ENCODE measurements around the gene KCNT1. TPM values are rescaled to one million over a fixed set of nuclear protein-coding genes. Genes with fewer than 3 reads are reported as not detected.

KCNT1 gene
- total RNA-seq, 2 donors from 2014 or later, result 0.08 TPM; not detected in 1

GRCh38 chr9:135748676-135749075, 46.7 kb downstream of the KCNT1 start:
- no peak for DNase-seq
- Histone ChIP-seq H3K36me3 (no peaks in the 10 kb centered on the region), H3K9me3 (no peaks in the 10 kb centered on the region), H3K27me3 (no peaks in the 10 kb centered on the region), H3K4me1 (no peaks in the 10 kb centered on the region), H3K9ac (ENCODE audit: low read depth in 2 of 2, low read length in 2 of 2) (no peak overlapping the region), H3K27ac (no peak overlapping the region), H3K4me3 (no peak overlapping the region)
- intact Hi-C loops (cut with DNase I), result no loop called here
- TF ChIP-seq, protein P1, sequence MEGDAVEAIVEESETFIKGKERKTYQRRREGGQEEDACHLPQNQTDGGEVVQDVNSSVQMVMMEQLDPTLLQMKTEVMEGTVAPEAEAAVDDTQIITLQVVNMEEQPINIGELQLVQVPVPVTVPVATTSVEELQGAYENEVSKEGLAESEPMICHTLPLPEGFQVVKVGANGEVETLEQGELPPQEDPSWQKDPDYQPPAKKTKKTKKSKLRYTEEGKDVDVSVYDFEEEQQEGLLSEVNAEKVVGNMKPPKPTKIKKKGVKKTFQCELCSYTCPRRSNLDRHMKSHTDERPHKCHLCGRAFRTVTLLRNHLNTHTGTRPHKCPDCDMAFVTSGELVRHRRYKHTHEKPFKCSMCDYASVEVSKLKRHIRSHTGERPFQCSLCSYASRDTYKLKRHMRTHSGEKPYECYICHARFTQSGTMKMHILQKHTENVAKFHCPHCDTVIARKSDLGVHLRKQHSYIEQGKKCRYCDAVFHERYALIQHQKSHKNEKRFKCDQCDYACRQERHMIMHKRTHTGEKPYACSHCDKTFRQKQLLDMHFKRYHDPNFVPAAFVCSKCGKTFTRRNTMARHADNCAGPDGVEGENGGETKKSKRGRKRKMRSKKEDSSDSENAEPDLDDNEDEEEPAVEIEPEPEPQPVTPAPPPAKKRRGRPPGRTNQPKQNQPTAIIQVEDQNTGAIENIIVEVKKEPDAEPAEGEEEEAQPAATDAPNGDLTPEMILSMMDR (IDR thresholded peaks at IDR 0.05), result no peak

GRCh38 chr9:135749171-135750045, 47.4 kb downstream of the KCNT1 start:
- Histone ChIP-seq H3K27me3 (no peaks in the 10 kb centered on the region), H3K36me3 (no peaks in the 10 kb centered on the region), H3K27ac (no peak overlapping the region), H3K4me3 (no peak overlapping the region), H3K4me1 (no peaks in the 10 kb centered on the region), H3K9me3 (no peaks in the 10 kb centered on the region), H3K9ac (ENCODE audit: low read depth in 2 of 2, low read length in 2 of 2) (no peak overlapping the region)
- intact Hi-C loops (cut with DNase I), result no loop called here
- DNase-seq, result no peak
- TF ChIP-seq, protein P1 (IDR thresholded peaks at IDR 0.05), result no peak

- intact Hi-C loops (cut with DNase I), result no loop called here
- no peaks in the 10 kb centered on the region for H3K36me3 ChIP-seq
- TF ChIP-seq, protein P1 (IDR thresholded peaks at IDR 0.05), result no peak
- H3K4me1 ChIP-seq, result no peaks in the 10 kb centered on the region
- H3K9ac ChIP-seq (ENCODE audit: low read depth in 2 of 2, low read length in 2 of 2), result no peak overlapping the region
- H3K27ac ChIP-seq, result no peak overlapping the region
- DNase-seq, result no peak
- H3K9me3 ChIP-seq, result no peaks in the 10 kb centered on the region
- H3K4me3 ChIP-seq, result no peak overlapping the region
- no peaks in the 10 kb centered on the region for H3K27me3 ChIP-seq
Observed at GRCh38 chr9:135750786-135751185, 48.8 kb downstream of the KCNT1 start.

- H3K4me3 ChIP-seq, result no peak overlapping the region
- TF ChIP-seq, protein P1 (IDR thresholded peaks at IDR 0.05), result no peak
Observed at GRCh38 chr9:135751501-135751900, 49.5 kb downstream of the KCNT1 start.

DNA sequence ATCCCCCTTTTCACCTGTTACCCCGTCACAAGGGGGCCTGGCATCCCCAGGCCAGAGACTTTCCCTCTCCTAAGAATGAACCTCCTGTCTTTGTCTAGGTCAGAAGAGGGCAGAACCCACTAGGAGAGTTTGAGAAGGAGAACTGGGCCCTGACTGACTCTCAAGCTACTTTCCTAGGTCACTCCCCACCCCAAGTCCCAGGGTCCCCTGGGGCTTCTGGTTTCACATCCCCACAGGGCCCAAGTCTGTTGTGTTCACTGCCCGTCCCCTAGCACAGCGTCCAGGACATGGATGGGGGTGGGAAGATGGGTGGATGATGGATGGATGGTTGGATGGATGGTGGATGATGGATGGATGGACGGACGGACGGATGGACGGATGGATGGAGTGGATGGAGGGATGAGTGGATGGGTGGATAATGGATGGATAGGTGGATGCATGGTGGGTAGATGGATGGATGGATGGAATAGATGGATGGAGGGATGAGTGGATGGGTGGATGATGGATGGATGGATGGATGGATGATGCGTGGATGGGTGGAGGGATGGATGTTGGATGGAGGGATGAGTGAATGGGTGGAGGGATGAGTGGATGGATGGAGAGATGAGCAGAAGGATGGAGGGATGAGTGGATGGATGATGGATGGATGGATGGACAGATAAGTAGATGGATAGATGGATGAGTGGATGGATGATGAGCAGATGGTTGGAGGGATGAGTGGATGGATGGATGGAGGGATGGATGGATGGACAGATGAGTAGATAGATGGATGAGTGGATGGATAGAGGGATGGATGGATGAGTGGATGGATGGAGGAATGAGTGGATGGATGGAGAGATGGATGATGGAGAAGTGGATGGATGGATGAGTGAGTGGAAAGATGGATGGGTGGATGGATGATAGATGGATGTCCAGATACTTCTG, 50.6 kb downstream of the KCNT1 start:
- no peaks in the 10 kb centered on the region for H3K27me3 ChIP-seq
- no peak for DNase-seq
- intact Hi-C loops (cut with DNase I), result no loop called here

More at GRCh38 chr9:135751501-135751900, 49.5 kb downstream of the KCNT1 start:
- H3K36me3 ChIP-seq, result no peaks in the 10 kb centered on the region
- no peaks in the 10 kb centered on the region for H3K9me3 ChIP-seq
- no peak overlapping the region for H3K27ac ChIP-seq
- no peak for DNase-seq
- H3K9ac ChIP-seq (ENCODE audit: low read depth in 2 of 2, low read length in 2 of 2), result no peak overlapping the region
- H3K27me3 ChIP-seq, result no peaks in the 10 kb centered on the region
- no peaks in the 10 kb centered on the region for H3K4me1 ChIP-seq
- intact Hi-C loops (cut with DNase I), result no loop called here

More for the DNA sequence above, 50.6 kb downstream of the KCNT1 start:
- Histone ChIP-seq H3K36me3 (no peaks in the 10 kb centered on the region), H3K9ac (ENCODE audit: low read depth in 2 of 2, low read length in 2 of 2) (no peak overlapping the region), H3K27ac (no peak overlapping the region), H3K9me3 (no peaks in the 10 kb centered on the region), H3K4me1 (no peaks in the 10 kb centered on the region), H3K4me3 (no peak overlapping the region)
- TF ChIP-seq, protein P1 (IDR thresholded peaks at IDR 0.05), result no peak

Data from colonic mucosa (tissue), 4 donors.